Osteoblast (primary cell): ENCODE results near the gene SORCS1. TPM values are rescaled to one million over a fixed set of nuclear protein-coding genes. Genes with fewer than 3 reads are reported as not detected.

Experiments used
- DNase-seq: peaks from one replicate; pipeline ENCODE4 v3.0.0; 2011; ENCODE audit warnings: low spot score, mixed read lengths; ENCODE audit not compliant: insufficient read length; ENCODE audit errors: missing footprints
- H2AFZ ChIP-seq: 2 replicates; pipeline ENCODE4 v1.6.0; 2011; ENCODE audit warnings: mild to moderate bottlenecking, low read length
- H3K27ac ChIP-seq: 2 replicates; pipeline ENCODE4 v1.5.1; 2011; ENCODE audit warnings: mild to moderate bottlenecking, low read depth, low read length, moderate library complexity
- H3K27me3 ChIP-seq: 2 replicates; pipeline ENCODE4 v1.6.0; 2012; ENCODE audit warnings: mild to moderate bottlenecking, control low read depth, inconsistent platforms, low read length, moderate library complexity; ENCODE audit not compliant: insufficient read depth
- H3K36me3 ChIP-seq: 2 replicates; pipeline ENCODE4 v1.5.1; 2011; ENCODE audit warnings: mild to moderate bottlenecking, low read length, control low read depth, moderate library complexity; ENCODE audit not compliant: insufficient read depth
- H3K4me1 ChIP-seq: 2 replicates; pipeline ENCODE4 v1.5.1; 2011; ENCODE audit warnings: mild to moderate bottlenecking, low read length, control low read depth, moderate library complexity; ENCODE audit not compliant: insufficient read depth
- H3K4me2 ChIP-seq: 2 replicates; pipeline ENCODE4 v1.6.0; 2011; ENCODE audit warnings: mild to moderate bottlenecking, low read length; ENCODE audit not compliant: insufficient read depth
- H3K4me3 ChIP-seq: fragments of 200-600 bp; sonication (generic); 3 replicates; pipeline ENCODE4 v1.5.1; 2012; ENCODE audit warnings: mild to moderate bottlenecking, low read length, inconsistent platforms; ENCODE audit not compliant: insufficient read depth
- H3K79me2 ChIP-seq: 2 replicates; pipeline ENCODE4 v1.6.0; 2012; ENCODE audit warnings: mild to moderate bottlenecking, low read length, control low read depth, inconsistent platforms; ENCODE audit not compliant: insufficient read depth
- H3K9me3 ChIP-seq: 2 replicates; pipeline ENCODE4 v1.5.1; 2011; ENCODE audit warnings: low read depth, low read length, control low read depth
- H4K20me1 ChIP-seq: 2 replicates; pipeline ENCODE4 v1.6.0; 2012; ENCODE audit warnings: mild to moderate bottlenecking, low read length, control low read depth; ENCODE audit not compliant: insufficient read depth
- total RNA-seq: library from RNA; depleted of rRNA; stranded (reverse); fragments of >200 nt; gene quantifications from 2 replicates; pipeline ENCODE4 v1.2.3, GENCODE V29; 2012
- TF ChIP-seq, protein P1 (sequence below): IDR thresholded peaks from 2 replicates; pipeline ENCODE4 v1.5.1; 2011; ENCODE audit warnings: mild to moderate bottlenecking, low read depth, low read length, moderate library complexity; ENCODE audit errors: extremely low read depth

The SORCS1 gene
- total RNA-seq, 1 donor = not detected

DNA sequence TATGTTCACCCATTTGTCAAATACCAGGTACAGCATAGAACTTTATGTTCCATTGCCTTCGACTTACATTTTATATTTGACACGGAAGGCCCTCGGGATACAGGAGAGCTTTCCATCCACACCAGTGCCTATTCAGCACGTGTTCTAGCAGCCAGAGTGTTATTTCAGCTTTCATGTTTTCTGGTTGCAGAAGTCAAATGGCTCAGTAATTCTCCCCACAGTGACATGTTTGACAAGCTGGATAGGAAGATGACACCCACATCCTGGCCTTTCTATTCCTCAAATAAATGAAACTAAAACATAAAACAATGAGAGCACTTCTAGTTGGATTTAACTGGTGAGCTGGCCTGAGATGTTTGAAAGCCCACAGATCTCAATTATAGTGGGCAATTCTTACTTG lies 173.4 kb downstream of the SORCS1 start:
- Histone ChIP-seq H3K4me1 (no peaks in the 10 kb centered on the region), H4K20me1 (no peaks in the 10 kb centered on the region), H3K9me3 (no peaks in the 10 kb centered on the region), H3K36me3 (no peaks in the 10 kb centered on the region), H3K4me3 (no peak overlapping the region), H3K79me2 (no peaks in the 10 kb centered on the region), H3K4me2 (no peak overlapping the region), H3K27me3 (no peaks in the 10 kb centered on the region), H3K27ac (no peak overlapping the region), H2AFZ (no peak overlapping the region)
- no peak for DNase-seq
- TF ChIP-seq, protein P1, sequence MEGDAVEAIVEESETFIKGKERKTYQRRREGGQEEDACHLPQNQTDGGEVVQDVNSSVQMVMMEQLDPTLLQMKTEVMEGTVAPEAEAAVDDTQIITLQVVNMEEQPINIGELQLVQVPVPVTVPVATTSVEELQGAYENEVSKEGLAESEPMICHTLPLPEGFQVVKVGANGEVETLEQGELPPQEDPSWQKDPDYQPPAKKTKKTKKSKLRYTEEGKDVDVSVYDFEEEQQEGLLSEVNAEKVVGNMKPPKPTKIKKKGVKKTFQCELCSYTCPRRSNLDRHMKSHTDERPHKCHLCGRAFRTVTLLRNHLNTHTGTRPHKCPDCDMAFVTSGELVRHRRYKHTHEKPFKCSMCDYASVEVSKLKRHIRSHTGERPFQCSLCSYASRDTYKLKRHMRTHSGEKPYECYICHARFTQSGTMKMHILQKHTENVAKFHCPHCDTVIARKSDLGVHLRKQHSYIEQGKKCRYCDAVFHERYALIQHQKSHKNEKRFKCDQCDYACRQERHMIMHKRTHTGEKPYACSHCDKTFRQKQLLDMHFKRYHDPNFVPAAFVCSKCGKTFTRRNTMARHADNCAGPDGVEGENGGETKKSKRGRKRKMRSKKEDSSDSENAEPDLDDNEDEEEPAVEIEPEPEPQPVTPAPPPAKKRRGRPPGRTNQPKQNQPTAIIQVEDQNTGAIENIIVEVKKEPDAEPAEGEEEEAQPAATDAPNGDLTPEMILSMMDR = no peak

DNA sequence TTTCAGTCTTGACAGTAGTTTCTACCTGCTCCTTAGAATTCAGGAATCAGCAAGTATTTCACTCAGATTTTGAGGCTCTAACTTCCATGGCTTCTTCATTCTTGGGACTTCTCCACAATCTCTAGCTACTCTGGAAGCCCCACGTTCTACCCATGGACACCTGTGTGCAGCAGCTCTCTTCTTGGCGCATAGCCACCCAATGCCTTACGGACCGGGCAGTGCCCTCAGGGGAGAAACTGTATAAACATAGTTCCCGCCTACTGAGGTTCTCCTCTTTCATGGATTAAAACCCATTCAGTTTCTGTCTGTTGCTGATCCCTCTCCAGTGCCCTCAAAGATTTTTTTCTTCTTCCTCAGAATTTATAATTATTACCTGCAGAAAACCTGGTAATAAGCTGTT lies 177.1 kb downstream of the SORCS1 start:
- Histone ChIP-seq H2AFZ (no peak overlapping the region), H3K4me3 (no peak overlapping the region), H3K36me3 (no peaks in the 10 kb centered on the region), H3K4me1 (no peaks in the 10 kb centered on the region), H3K27ac (no peak overlapping the region), H3K4me2 (no peak overlapping the region), H3K79me2 (no peaks in the 10 kb centered on the region), H3K27me3 (no peaks in the 10 kb centered on the region), H4K20me1 (no peaks in the 10 kb centered on the region), H3K9me3 (no peaks in the 10 kb centered on the region)
- DNase-seq = no peak
- TF ChIP-seq, protein P1 = no peak

DNA sequence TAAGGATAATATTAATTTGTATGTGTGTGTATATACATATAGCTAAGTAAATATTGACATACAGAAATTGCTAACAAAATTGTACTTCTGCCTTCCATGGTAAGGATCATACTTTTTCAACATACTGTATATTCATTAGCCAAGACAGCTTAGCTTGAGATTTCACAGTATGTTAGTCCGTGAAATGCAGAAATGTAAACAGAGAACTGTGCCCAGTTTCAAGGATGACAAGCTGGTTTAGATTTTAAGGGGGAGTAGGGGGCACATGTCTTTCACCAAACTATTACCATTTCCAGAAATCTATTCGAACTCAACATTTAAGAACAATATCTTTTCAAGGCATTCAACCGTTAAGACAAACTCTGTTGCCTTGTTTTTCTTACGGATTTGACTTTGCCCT lies 182.2 kb downstream of the SORCS1 start:
- TF ChIP-seq, protein P1 = no peak
- no peak overlapping the region for H2AFZ ChIP-seq
- H4K20me1 ChIP-seq = no peaks in the 10 kb centered on the region
- H3K27me3 ChIP-seq = no peaks in the 10 kb centered on the region
- peaks cover 2% of the 10 kb centered on the region for H3K9me3 ChIP-seq
- no peak for DNase-seq
- no peaks in the 10 kb centered on the region for H3K79me2 ChIP-seq
- H3K4me2 ChIP-seq = no peak overlapping the region
- H3K36me3 ChIP-seq = no peaks in the 10 kb centered on the region
- H3K4me3 ChIP-seq = no peak overlapping the region
- no peak overlapping the region for H3K27ac ChIP-seq
- no peaks in the 10 kb centered on the region for H3K4me1 ChIP-seq

DNA sequence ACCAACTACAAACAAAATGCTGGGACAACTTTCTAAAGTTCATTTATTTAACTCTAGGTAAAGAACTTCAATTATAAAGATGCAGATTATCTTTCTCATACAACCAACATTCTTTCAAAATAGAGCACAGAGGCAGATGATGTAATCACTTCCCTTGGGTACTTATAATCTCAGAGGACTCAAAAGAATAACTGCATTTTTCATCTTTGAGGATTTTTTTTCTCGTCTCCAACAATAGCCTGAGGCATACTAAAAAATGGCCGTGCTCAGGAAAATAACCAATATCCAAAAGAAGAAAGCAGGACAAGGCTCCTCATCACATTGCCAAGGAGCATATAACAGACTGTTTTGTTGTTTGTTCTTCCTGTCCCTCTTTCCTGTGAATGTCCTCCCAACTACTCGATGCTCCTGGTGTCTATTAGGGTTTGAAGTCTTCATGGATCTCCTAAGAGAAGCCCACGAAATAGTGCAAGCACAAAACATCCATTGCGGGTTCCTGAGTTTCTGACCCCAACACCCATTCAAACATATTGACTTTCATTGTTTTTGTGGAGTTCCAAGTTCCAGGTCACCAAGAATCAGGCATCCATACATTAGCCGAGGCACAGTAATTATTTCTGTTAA lies 182.9 kb downstream of the SORCS1 start:
- TF ChIP-seq, protein P1 = no peak
- no peaks in the 10 kb centered on the region for H4K20me1 ChIP-seq
- H3K4me2 ChIP-seq = no peak overlapping the region
- H3K27ac ChIP-seq = no peak overlapping the region
- no peaks in the 10 kb centered on the region for H3K79me2 ChIP-seq
- no peaks in the 10 kb centered on the region for H3K4me1 ChIP-seq
- peaks cover 2% of the 10 kb centered on the region for H3K9me3 ChIP-seq
- H3K27me3 ChIP-seq = no peaks in the 10 kb centered on the region
- no peak overlapping the region for H2AFZ ChIP-seq
- H3K36me3 ChIP-seq = no peaks in the 10 kb centered on the region
- DNase-seq = no peak
- no peak overlapping the region for H3K4me3 ChIP-seq
